ENCODE measurements around the gene USF2. TPM values are rescaled to one million over a fixed set of nuclear protein-coding genes. Genes with fewer than 3 reads are reported as not detected.

Gene USF2
- total and polyA plus RNA-seq, 10 of the 15 experiments (the other 5 are each of a cell fraction or from before 2014, with no cell fraction given) = 0.56 to 157 (median 65.5) TPM

DNA sequence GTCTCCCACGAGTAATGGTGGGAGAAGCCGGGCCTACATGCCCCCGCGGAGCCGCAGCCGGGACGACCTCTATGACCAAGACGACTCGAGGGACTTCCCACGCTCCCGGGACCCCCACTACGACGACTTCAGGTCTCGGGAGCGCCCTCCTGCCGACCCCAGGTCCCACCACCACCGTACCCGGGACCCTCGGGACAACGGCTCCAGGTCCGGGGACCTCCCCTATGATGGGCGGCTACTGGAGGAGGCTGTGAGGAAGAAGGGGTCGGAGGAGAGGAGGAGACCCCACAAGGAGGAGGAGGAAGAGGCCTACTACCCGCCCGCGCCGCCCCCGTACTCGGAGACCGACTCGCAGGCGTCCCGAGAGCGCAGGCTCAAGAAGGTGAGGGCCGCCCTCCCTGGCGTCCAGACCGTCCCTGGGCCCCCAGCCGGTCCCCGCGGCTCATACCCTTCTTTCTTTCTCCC is 1.4 kb upstream of the USF2 start:
- Histone ChIP-seq H2AFZ (ENCODE audit: control insufficient read depth, low read depth, low read length) (peak overlapping the region; percentile 60), H3K4me2 (ENCODE audit: control insufficient read depth, insufficient read depth) (peak overlapping the region; percentile 92), H3K9ac (ENCODE audit: control insufficient read depth, insufficient read depth, low read length) (peak overlapping the region; percentile 98), H3K79me2 (ENCODE audit: control insufficient read depth, insufficient read depth, low read length) (peaks cover 32% of the 10 kb centered on the region), H3K36me3 (ENCODE audit: control insufficient read depth in 2 of 2, insufficient read depth in 2 of 2, low read length in 1 of 2) (peaks cover 15 to 28% of the 10 kb centered on the region in 2 experiments), H4K20me1 (ENCODE audit: control insufficient read depth, insufficient read depth) (no peaks in the 10 kb centered on the region), H3K27me3 (replicated peaks in 1 of 2; ENCODE audit: control insufficient read depth in 2 of 2, insufficient read depth in 2 of 2, low read length in 1 of 2) (no peaks in the 10 kb centered on the region), H3K4me3 (peak overlapping the region; percentile 82), H3K9me3 (replicated peaks; ENCODE audit: control insufficient read depth, insufficient read depth, low read length) (no peaks in the 10 kb centered on the region), H3K4me1 (ENCODE audit: control insufficient read depth, insufficient read depth, low read length) (peaks cover 17% of the 10 kb centered on the region), H3K27ac (ENCODE audit: control insufficient read depth, insufficient read depth) (peak overlapping the region; percentile 96)
- SMC1A ChIA-PET (ENCODE audit: uncharacterized antibody, unreplicated experiment) = no interaction called here
- CTCF ChIA-PET = interaction anchor here (0.6 kb wide), 1 partner anchor 323 kb away, joined by 4 read pairs; no protein-coding TSS in a partner anchor
- WGBS (ENCODE audit: insufficient coverage, insufficient replicate concordance, low lambda C conversion rate, missing lambda C conversion rate) = 1% methylated on average over 37 of the region's 40 CpGs
- ATAC-seq = peak; percentile 56
- POLR2A ChIA-PET = interaction anchor here (0.6 to 1.3 kb wide), 4 partner anchors 12 to 81 kb away, joined by 3 to 5 read pairs (median 3); no protein-coding TSS in a partner anchor
- intact Hi-C loops (cut with micrococcal nuclease; ENCODE audit: unreplicated experiment) = loop anchor here (5.0 to 10.0 kb wide), 2 partner anchors 80 to 227 kb away; partner anchors contain the start of genes FFAR1 and KRTDAP
- no peak for FAIRE-seq
- in situ Hi-C loops (cut with MboI) = no loop called here
- DNase-seq (ENCODE audit: low read depth, low spot score) = no peak
- RAD21 ChIA-PET (ENCODE audit: unreplicated experiment) = interaction anchor here (1.1 to 1.3 kb wide), 2 partner anchors 82 to 126 kb away, joined by 3 to 9 read pairs; no protein-coding TSS in a partner anchor
- TSS peak; percentile 89 for BruUV-seq (replicated peaks)
- TF ChIP-seq ZSCAN29 (IDR thresholded peaks at IDR 0.05) (no peak), NFIC (IDR thresholded peaks at IDR 0.05; ENCODE audit: low read depth, low read length) (no peak), IKZF1 (conservative IDR thresholded peaks at IDR 0.05) (no peak), EED (IDR thresholded peaks at IDR 0.05; ENCODE audit: low read depth) (no peak), NRF1 (conservative IDR thresholded peaks at IDR 0.05; ENCODE audit: low read depth, low read length) (no peak), POLR2A (IDR thresholded peaks at IDR 0.05; ENCODE audit: low read depth, low read length) (peak; percentile 38), TBL1XR1 (IDR thresholded peaks at IDR 0.05; ENCODE audit: low read depth, low read length) (no peak), HDAC2 (IDR thresholded peaks at IDR 0.05) (no peak), EGR1 (IDR thresholded peaks at IDR 0.05; ENCODE audit: borderline replicate concordance in 1 of 2, low read depth in 2 of 2, low read length in 2 of 2) (peak in 1 of 2 experiments; percentile 90; a peak in 2 of 3 replicates), EP300 (IDR thresholded peaks at IDR 0.05; ENCODE audit: borderline replicate concordance in 1 of 2, control insufficient read depth in 1 of 2, low read depth in 2 of 2, low read length in 2 of 2) (no peak), LARP7 (IDR thresholded peaks at IDR 0.05) (no peak), IKZF2 (IDR thresholded peaks at IDR 0.05) (no peak), CBFB (IDR thresholded peaks at IDR 0.05; ENCODE audit: low read depth) (0 out of 2 replicates have a peak, but pooled peaks have one; percentile 34), GATAD2B (conservative IDR thresholded peaks at IDR 0.05; ENCODE audit: low read depth) (0 out of 2 replicates have a peak, but pooled peaks have one; percentile 34), CHD2 (IDR thresholded peaks at IDR 0.05; ENCODE audit: borderline replicate concordance, low read depth, low read length) (no peak), CREM (IDR thresholded peaks at IDR 0.05; ENCODE audit: low read depth) (no peak), MTA2 (IDR thresholded peaks at IDR 0.05; ENCODE audit: low read depth) (no peak), STAT3 (IDR thresholded peaks at IDR 0.05; ENCODE audit: low read depth, low read length) (no peak)
- TF ChIP-seq, protein P1, sequence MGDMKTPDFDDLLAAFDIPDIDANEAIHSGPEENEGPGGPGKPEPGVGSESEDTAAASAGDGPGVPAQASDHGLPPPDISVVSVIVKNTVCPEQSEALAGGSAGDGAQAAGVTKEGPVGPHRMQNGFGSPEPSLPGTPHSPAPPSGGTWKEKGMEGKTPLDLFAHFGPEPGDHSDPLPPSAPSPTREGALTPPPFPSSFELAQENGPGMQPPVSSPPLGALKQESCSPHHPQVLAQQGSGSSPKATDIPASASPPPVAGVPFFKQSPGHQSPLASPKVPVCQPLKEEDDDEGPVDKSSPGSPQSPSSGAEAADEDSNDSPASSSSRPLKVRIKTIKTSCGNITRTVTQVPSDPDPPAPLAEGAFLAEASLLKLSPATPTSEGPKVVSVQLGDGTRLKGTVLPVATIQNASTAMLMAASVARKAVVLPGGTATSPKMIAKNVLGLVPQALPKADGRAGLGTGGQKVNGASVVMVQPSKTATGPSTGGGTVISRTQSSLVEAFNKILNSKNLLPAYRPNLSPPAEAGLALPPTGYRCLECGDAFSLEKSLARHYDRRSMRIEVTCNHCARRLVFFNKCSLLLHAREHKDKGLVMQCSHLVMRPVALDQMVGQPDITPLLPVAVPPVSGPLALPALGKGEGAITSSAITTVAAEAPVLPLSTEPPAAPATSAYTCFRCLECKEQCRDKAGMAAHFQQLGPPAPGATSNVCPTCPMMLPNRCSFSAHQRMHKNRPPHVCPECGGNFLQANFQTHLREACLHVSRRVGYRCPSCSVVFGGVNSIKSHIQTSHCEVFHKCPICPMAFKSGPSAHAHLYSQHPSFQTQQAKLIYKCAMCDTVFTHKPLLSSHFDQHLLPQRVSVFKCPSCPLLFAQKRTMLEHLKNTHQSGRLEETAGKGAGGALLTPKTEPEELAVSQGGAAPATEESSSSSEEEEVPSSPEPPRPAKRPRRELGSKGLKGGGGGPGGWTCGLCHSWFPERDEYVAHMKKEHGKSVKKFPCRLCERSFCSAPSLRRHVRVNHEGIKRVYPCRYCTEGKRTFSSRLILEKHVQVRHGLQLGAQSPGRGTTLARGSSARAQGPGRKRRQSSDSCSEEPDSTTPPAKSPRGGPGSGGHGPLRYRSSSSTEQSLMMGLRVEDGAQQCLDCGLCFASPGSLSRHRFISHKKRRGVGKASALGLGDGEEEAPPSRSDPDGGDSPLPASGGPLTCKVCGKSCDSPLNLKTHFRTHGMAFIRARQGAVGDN (IDR thresholded peaks at IDR 0.05) = no peak
- TF ChIP-seq, protein P2, sequence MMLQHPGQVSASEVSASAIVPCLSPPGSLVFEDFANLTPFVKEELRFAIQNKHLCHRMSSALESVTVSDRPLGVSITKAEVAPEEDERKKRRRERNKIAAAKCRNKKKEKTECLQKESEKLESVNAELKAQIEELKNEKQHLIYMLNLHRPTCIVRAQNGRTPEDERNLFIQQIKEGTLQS (IDR thresholded peaks at IDR 0.05; ENCODE audit: borderline replicate concordance, extremely low read depth, low read depth, low read length) = no peak
- TF ChIP-seq, protein P3, sequence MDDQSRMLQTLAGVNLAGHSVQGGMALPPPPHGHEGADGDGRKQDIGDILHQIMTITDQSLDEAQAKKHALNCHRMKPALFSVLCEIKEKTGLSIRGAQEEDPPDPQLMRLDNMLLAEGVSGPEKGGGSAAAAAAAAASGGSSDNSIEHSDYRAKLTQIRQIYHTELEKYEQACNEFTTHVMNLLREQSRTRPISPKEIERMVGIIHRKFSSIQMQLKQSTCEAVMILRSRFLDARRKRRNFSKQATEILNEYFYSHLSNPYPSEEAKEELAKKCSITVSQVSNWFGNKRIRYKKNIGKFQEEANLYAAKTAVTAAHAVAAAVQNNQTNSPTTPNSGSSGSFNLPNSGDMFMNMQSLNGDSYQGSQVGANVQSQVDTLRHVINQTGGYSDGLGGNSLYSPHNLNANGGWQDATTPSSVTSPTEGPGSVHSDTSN (IDR thresholded peaks at IDR 0.05; ENCODE audit: insufficient replicate concordance, low read depth, low read length) = no peak
